Lung (tissue), 12 donors: ENCODE measurements around the gene KLHDC4. TPM values are rescaled to one million over a fixed set of nuclear protein-coding genes. Genes with fewer than 3 reads are reported as not detected.

Experiments used
- ATAC-seq: fragments of 200-7000 bp; cut with Tn5 transposase; one replicate; pipeline ENCODE4 v1.9.1; 2020; ENCODE audit warnings: moderate number of reproducible peaks; ENCODE audit not compliant: insufficient read depth, low FRiP score
- DNase-seq, 3 donors: peaks; one replicate each; pipeline ENCODE4 v3.0.0-alpha.2; 2013 to 2017
- H3K27ac ChIP-seq, 2 donors: one replicate each; pipeline ENCODE4 v1.5.1; 2013; ENCODE audit warnings: mild to moderate bottlenecking in 2 of 2, moderate library complexity in 2 of 2, control low read depth in 1 of 2, inconsistent platforms in 1 of 2, low read depth in 1 of 2, low read length in 1 of 2
- H3K27me3 ChIP-seq, 3 donors: one replicate each; pipeline ENCODE4 v1.5.1; 2013; ENCODE audit warnings: low read length in 2 of 3; ENCODE audit not compliant: control insufficient read depth in 3 of 3, insufficient read depth in 3 of 3
- H3K36me3 ChIP-seq, 4 donors: one replicate each; pipeline ENCODE4 v1.5.1; 2013; ENCODE audit warnings: low read length in 4 of 4, mild to moderate bottlenecking in 1 of 4, moderate library complexity in 1 of 4; ENCODE audit not compliant: control insufficient read depth in 4 of 4, insufficient read depth in 4 of 4
- H3K4me1 ChIP-seq, 5 donors: one replicate each; pipeline ENCODE4 v1.5.1; 2013; ENCODE audit warnings: low read length in 5 of 5, mild to moderate bottlenecking in 2 of 5, moderate library complexity in 1 of 5; ENCODE audit not compliant: control insufficient read depth in 5 of 5, insufficient read depth in 5 of 5
- H3K4me3 ChIP-seq: one replicate; pipeline ENCODE4 v1.5.1; 2013; ENCODE audit warnings: mild to moderate bottlenecking, control low read depth, moderate library complexity
- H3K9ac ChIP-seq, 2 donors: one replicate each; pipeline ENCODE4 v1.5.1; 2013; ENCODE audit warnings: low read length in 2 of 2, control low read depth in 1 of 2; ENCODE audit not compliant: insufficient read depth in 1 of 2
- H3K9me3 ChIP-seq, 4 donors: one replicate each; pipeline ENCODE4 v1.5.1; 2013; ENCODE audit warnings: low read length in 3 of 4, mild to moderate bottlenecking in 1 of 4, moderate library complexity in 1 of 4; ENCODE audit not compliant: control insufficient read depth in 4 of 4, insufficient read depth in 3 of 4
- WGBS, 2 donors: extraction: QIAGEN DNeasy Blood & Tissue Kit; methylation state at CpG; one replicate each; pipeline ENCODE4 v1.1.7; 2013; 5-methylcytosine and 5-hydroxymethylcytosine counted together
- polyA plus RNA-seq, 2 donors: library from polyadenylated mRNA; stranded (reverse); fragments of 200-250 nt; gene quantifications; one replicate each; pipeline ENCODE4 v1.2.1, GENCODE V29; 2013
- total RNA-seq, 2 donors: library from RNA; depleted of rRNA in 1 of 2; stranded (reverse); fragments of >200 nt in 1 of 2; gene quantifications; one replicate each; pipeline ENCODE4 v1.2.1, GENCODE V29; 2014 to 2021
- TF ChIP-seq, protein P1 (sequence below): IDR thresholded peaks from 2 replicates; pipeline ENCODE4 v1.5.1; 2012; ENCODE audit warnings: mild to moderate bottlenecking; ENCODE audit errors: control extremely low read depth, extremely low read depth
- donor health status: control.
- donor health status: control.
- donor health status: Bipolar disorder and iron deficiency.
- donor health status: healthy.
- donor health status: DM: yes; HTN: yes; CAD: no.

The KLHDC4 gene
- total and polyA plus RNA-seq, 4 donors: 23.3 to 48.4 (median 38.4) TPM

DNA sequence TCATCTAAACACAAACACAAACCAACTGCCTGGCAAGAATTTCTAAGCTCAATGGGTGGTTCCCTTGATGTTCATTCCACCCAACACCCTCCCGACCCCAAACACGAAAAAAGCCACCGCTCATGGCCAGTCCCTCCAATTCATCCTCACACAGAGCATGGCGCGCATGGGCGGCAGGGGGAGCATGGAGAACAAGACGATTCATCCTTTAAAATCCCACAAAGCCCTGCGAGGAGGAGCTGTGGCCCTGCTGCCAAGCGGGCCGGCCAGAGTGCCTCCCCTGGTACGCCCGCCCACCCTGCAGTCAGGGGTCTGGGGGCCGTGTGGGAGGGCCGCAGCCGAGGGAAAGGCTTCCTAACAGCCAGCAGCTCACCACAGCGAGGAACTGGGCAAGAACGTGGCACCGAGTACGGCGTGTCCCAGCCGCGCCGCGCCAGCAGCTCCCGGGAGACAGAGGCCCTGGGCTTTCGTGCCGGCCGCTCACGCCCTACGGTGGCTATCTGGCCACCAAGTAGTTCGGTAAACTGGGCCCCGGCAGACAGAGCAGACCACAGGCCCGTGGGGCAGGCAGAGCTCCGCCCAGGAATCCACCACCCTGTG is 60.9 kb downstream of the KLHDC4 start:
- no peak overlapping the region for H3K4me3 ChIP-seq
- ATAC-seq (no peak), DNase-seq (peak in 2 of 3 donors; percentile 17 to 20)
- no peaks in the 10 kb centered on the region for H3K27me3 ChIP-seq
- H3K36me3 ChIP-seq: peaks cover 0 to 56% (median 8%) of the 10 kb centered on the region in 4 donors
- H3K9ac ChIP-seq: no peak overlapping the region
- TF ChIP-seq, protein P1, sequence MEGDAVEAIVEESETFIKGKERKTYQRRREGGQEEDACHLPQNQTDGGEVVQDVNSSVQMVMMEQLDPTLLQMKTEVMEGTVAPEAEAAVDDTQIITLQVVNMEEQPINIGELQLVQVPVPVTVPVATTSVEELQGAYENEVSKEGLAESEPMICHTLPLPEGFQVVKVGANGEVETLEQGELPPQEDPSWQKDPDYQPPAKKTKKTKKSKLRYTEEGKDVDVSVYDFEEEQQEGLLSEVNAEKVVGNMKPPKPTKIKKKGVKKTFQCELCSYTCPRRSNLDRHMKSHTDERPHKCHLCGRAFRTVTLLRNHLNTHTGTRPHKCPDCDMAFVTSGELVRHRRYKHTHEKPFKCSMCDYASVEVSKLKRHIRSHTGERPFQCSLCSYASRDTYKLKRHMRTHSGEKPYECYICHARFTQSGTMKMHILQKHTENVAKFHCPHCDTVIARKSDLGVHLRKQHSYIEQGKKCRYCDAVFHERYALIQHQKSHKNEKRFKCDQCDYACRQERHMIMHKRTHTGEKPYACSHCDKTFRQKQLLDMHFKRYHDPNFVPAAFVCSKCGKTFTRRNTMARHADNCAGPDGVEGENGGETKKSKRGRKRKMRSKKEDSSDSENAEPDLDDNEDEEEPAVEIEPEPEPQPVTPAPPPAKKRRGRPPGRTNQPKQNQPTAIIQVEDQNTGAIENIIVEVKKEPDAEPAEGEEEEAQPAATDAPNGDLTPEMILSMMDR: no peak
- H3K4me1 ChIP-seq: peaks cover 0 to 39% (median 0%) of the 10 kb centered on the region in 5 donors
- no peak overlapping the region for H3K27ac ChIP-seq
- WGBS, 2 donors: 93 to 94% methylated on average over 33 to 34 of the region's 34 CpGs
- peaks cover 0 to 3% (median 0%) of the 10 kb centered on the region in 4 donors for H3K9me3 ChIP-seq

DNA sequence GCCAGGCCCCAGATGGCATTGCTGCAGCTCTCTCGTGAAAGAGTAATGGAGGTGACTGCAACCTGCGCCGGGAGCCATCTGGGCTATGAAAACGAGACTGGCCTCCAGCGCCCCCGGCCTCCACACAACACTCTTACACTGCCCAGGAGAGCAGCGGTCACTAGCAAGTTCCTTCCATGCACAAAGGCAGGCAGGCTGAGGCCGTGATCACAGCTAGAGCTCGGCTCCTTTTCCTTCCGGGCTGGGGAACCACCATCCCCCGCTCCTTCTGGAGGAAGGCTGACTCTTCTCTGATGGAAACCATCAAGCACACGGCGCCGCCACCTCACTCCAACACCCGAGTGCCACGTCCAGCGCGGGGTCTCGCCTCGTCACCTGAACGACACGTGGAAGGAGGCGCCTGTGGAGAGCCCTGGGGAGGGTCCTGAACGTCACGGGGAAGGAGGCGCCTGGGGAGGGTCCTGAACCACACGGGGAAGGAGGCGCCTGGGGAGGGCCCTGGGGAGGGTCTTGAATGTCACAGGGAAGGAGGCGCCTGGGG is 61.9 kb downstream of the KLHDC4 start:
- DNase-seq (peak in 2 of 3 donors; percentile 20 to 32), ATAC-seq (no peak)
- H3K9ac ChIP-seq: no peak overlapping the region
- H3K4me3 ChIP-seq: no peak overlapping the region
- peaks cover 0 to 39% (median 0%) of the 10 kb centered on the region in 5 donors for H3K4me1 ChIP-seq
- H3K27me3 ChIP-seq: no peaks in the 10 kb centered on the region
- WGBS, 2 donors: 78 to 88% methylated on average over 29 of the region's 29 CpGs
- no peak overlapping the region for H3K27ac ChIP-seq
- TF ChIP-seq, protein P1: no peak
- H3K9me3 ChIP-seq: no peaks in the 10 kb centered on the region
- H3K36me3 ChIP-seq: peaks cover 0 to 48% (median 7%) of the 10 kb centered on the region in 4 donors

DNA sequence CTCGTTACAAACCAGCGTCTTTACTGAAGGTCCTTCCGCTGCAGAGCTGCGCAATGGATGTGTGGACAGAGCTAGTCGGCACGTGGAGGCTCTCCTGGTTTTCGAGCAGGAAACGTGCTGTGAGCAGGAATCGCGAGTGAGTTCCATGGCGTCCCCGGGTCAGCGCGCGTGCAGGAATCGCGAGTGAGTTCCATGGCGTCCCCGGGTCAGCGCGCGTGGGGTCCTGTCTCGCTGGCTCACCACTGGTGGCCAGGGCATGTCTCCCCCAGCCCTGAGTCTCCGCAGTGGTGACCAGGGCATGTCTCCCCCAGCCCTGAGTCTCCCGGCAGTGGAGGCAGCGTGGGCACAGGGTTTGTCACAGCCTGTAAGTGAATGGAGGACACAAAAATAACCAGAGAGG is 62.7 kb downstream of the KLHDC4 start:
- Histone ChIP-seq H3K4me1 (peaks cover 0 to 39% (median 0%) of the 10 kb centered on the region in 5 donors), H3K36me3 (peaks cover 0 to 43% (median 5%) of the 10 kb centered on the region in 4 donors), H3K27me3 (no peaks in the 10 kb centered on the region), H3K4me3 (no peak overlapping the region), H3K9ac (no peak overlapping the region), H3K9me3 (no peaks in the 10 kb centered on the region), H3K27ac (no peak overlapping the region)
- TF ChIP-seq, protein P1: no peak
- peak in 1 of 3 donors; percentile 68 for DNase-seq
- no peak for ATAC-seq
- WGBS, 2 donors: 52 to 77% methylated on average over 26 of the region's 26 CpGs
